Prostate gland (tissue), 2 donors: ENCODE data around the gene SLC23A1. TPM values are rescaled to one million over a fixed set of nuclear protein-coding genes. Genes with fewer than 3 reads are reported as not detected.

Source experiments
- DNase-seq: peaks from one replicate; pipeline ENCODE4 v3.0.0-alpha.2; 2019; ENCODE audit warnings: low spot score
- H3K27ac ChIP-seq, 2 donors: fragments of 200-600 bp; sonication (generic); 2 replicates each; pipeline ENCODE4 v1.5.1; 2017 to 2019
- H3K27me3 ChIP-seq: fragments of 200-600 bp; sonication (generic); replicated peaks from 2 replicates; pipeline ENCODE4 v1.5.1; 2019; ENCODE audit not compliant: insufficient read depth
- H3K36me3 ChIP-seq, 2 donors: fragments of 200-600 bp; sonication (generic); 1 replicate in 1 of 2; 2 replicates in 1 of 2; pipeline versions ENCODE4 v1.5.1 to v1.8.1; 2017 to 2019
- H3K4me1 ChIP-seq: fragments of 200-600 bp; sonication (generic); replicated peaks from 2 replicates; pipeline ENCODE4 v1.5.1; 2019
- H3K4me3 ChIP-seq, 2 donors: fragments of 200-600 bp; sonication (generic); 2 replicates each; pipeline ENCODE4 v1.5.1; 2017 to 2019
- H3K9me3 ChIP-seq: fragments of 200-600 bp; sonication (generic); 2 replicates; pipeline ENCODE4 v1.5.1; 2017
- CTCF ChIP-seq, 4 experiments: fragments of 200-600 bp in 2 of 4; fragments of 450-650 bp in 2 of 4; sonication (generic) in 2 of 4; IDR thresholded peaks; 1 replicate in 3 of 4; 2 replicates in 1 of 4; pipeline ENCODE4 v1.5.1; 2016 to 2019; ENCODE audit warnings: antibody characterized with exemption in 4 of 4, mild to moderate bottlenecking in 2 of 4, moderate library complexity in 2 of 4
- POLR2A ChIP-seq: fragments of 450-650 bp; IDR thresholded peaks from one replicate; pipeline ENCODE4 v1.6.1; 2016; ENCODE audit warnings: antibody characterized with exemption, mild to moderate bottlenecking
- POLR2AphosphoS5 ChIP-seq: sonication (generic); formaldehyde crosslinking; IDR thresholded peaks from one replicate; pipeline ENCODE4 v1.6.1; 2017; ENCODE audit warnings: antibody characterized with exemption
- WGBS: methylation state at CpG from one replicate; pipeline ENCODE4 v1.1.5; 2018; 5-methylcytosine and 5-hydroxymethylcytosine counted together
- intact Hi-C: fragments of 100-400 bp; cut with DNase I; formaldehyde crosslinking; loops from one replicate; pipeline ENCODE4 v1.14.2; 2022
- total RNA-seq, 2 donors: library from RNA; depleted of rRNA; stranded (reverse); fragments of >200 nt; gene quantifications; one replicate each; pipeline ENCODE4 v1.1.0, GENCODE V29; 2016

SLC23A1 gene
- total RNA-seq, 2 donors from 2014 or later = 11.5 to 26.3 TPM

GRCh38 chr5:139371482-139372435, 11.3 kb downstream of the SLC23A1 start:
- no peak for TF ChIP-seq CTCF (IDR thresholded peaks at IDR 0.05)
- no peaks in the 10 kb centered on the region for H3K36me3 ChIP-seq

GRCh38 chr5:139369181-139369580, 13.9 kb downstream of the SLC23A1 start:
- no peak for DNase-seq
- Histone ChIP-seq H3K4me3 (no peak overlapping the region), H3K9me3 (no peaks in the 10 kb centered on the region), H3K27me3 (no peaks in the 10 kb centered on the region), H3K27ac (no peak overlapping the region), H3K36me3 (peaks cover 3 to 15% of the 10 kb centered on the region in 2 donors), H3K4me1 (no peaks in the 10 kb centered on the region)
- intact Hi-C loops = no loop called here
- WGBS = 90% methylated on average over 1 of the region's 1 CpG
- TF ChIP-seq POLR2AphosphoS5 (no peak), CTCF (IDR thresholded peaks at IDR 0.05) (no peak), POLR2A (no peak)

More at GRCh38 chr5:139371482-139372435, 11.3 kb downstream of the SLC23A1 start:
- H3K4me1 ChIP-seq = peaks cover 6% of the 10 kb centered on the region
- 81% methylated on average over 7 of the region's 7 CpGs for WGBS
- no peaks in the 10 kb centered on the region for H3K9me3 ChIP-seq
- H3K27me3 ChIP-seq = no peaks in the 10 kb centered on the region
- peak overlapping the region in 1 of 2 donors; percentile 17 for H3K27ac ChIP-seq
- intact Hi-C loops = no loop called here
- DNase-seq = no peak
- H3K4me3 ChIP-seq = no peak overlapping the region

- no peaks in the 10 kb centered on the region for H3K27me3 ChIP-seq
- no peak for TF ChIP-seq POLR2A
- intact Hi-C loops = no loop called here
- no peaks in the 10 kb centered on the region for H3K9me3 ChIP-seq
- H3K27ac ChIP-seq = no peak overlapping the region
- WGBS = 60% methylated on average over 2 of the region's 2 CpGs
- H3K4me1 ChIP-seq = no peaks in the 10 kb centered on the region
- no peak overlapping the region for H3K4me3 ChIP-seq
- H3K36me3 ChIP-seq = peaks cover 3 to 15% of the 10 kb centered on the region in 2 donors
- DNase-seq = no peak
These were observed 14.5 kb downstream of the SLC23A1 start for GRCh38 chr5:139368613-139369012.

- no peak for DNase-seq
- WGBS = 61% methylated on average over 2 of the region's 2 CpGs
- Histone ChIP-seq H3K9me3 (no peaks in the 10 kb centered on the region), H3K36me3 (peaks cover 3 to 15% of the 10 kb centered on the region in 2 donors), H3K4me1 (no peaks in the 10 kb centered on the region), H3K27me3 (no peaks in the 10 kb centered on the region), H3K27ac (no peak overlapping the region), H3K4me3 (no peak overlapping the region)
- TF ChIP-seq POLR2A (no peak), CTCF (IDR thresholded peaks at IDR 0.05) (no peak), POLR2AphosphoS5 (no peak)
- intact Hi-C loops = no loop called here
These were observed 18.6 kb downstream of the SLC23A1 start for GRCh38 chr5:139364466-139364865.

- Histone ChIP-seq H3K9me3 (no peaks in the 10 kb centered on the region), H3K4me3 (no peak overlapping the region), H3K36me3 (peaks cover 3 to 15% of the 10 kb centered on the region in 2 donors), H3K27me3 (no peaks in the 10 kb centered on the region), H3K4me1 (no peaks in the 10 kb centered on the region), H3K27ac (no peak overlapping the region)
- TF ChIP-seq CTCF (IDR thresholded peaks at IDR 0.05) = no peak
- TF ChIP-seq POLR2A = no peak
- no peak for TF ChIP-seq POLR2AphosphoS5
- DNase-seq = no peak
- 59% methylated on average over 2 of the region's 2 CpGs for WGBS
- intact Hi-C loops = no loop called here
These were observed 19.2 kb downstream of the SLC23A1 start for GRCh38 chr5:139363937-139364336.
